Neural cell (in vitro differentiated cells): ENCODE results near the gene ADM.

Experiments
- CTCF ChIP-seq: fragments of 450-650 bp; IDR thresholded peaks from 2 replicates; pipeline ENCODE4 v1.5.1; 2014; ENCODE audit warnings: antibody characterized with exemption, mild to moderate bottlenecking, moderate library complexity; ENCODE audit not compliant: poor library complexity, severe bottlenecking
- POLR2AphosphoS5 ChIP-seq: IDR thresholded peaks from 2 replicates; pipeline ENCODE4 v1.6.1; 2012
- SMC3 ChIP-seq: fragments of 450-650 bp; conservative IDR thresholded peaks from 2 replicates; pipeline ENCODE4 v1.6.1; 2014; ENCODE audit warnings: antibody characterized with exemption, mild to moderate bottlenecking, moderate library complexity; ENCODE audit not compliant: poor library complexity
- TAF1 ChIP-seq: IDR thresholded peaks from 2 replicates; pipeline ENCODE4 v1.6.1; 2012; ENCODE audit warnings: low read depth
- TF ChIP-seq, protein P1 (sequence below): IDR thresholded peaks from 2 replicates; pipeline ENCODE4 v1.6.1; 2012; ENCODE audit warnings: borderline replicate concordance

DNA sequence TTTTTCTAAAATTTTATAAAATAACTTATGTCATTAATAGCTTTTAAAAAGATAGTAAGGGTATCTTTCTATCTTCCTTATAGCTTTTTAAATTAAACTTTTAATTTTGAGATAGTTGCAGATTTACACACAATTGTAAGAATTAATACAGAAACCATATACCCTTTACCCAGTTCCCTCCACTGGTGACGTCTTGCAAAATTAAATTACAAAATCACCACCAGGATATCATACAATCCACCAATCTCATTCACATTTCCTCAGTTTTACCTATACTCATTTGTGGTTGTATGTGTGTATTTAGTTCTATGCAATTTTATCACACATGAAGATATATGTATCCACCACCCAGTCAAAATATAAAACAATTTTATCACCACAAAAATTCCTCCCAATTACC is 20.9 kb upstream of the ADM start:
- no peak for TF ChIP-seq CTCF
- TF ChIP-seq SMC3: no peak
- TF ChIP-seq POLR2AphosphoS5: no peak
- TF ChIP-seq TAF1: no peak
- TF ChIP-seq, protein P1, sequence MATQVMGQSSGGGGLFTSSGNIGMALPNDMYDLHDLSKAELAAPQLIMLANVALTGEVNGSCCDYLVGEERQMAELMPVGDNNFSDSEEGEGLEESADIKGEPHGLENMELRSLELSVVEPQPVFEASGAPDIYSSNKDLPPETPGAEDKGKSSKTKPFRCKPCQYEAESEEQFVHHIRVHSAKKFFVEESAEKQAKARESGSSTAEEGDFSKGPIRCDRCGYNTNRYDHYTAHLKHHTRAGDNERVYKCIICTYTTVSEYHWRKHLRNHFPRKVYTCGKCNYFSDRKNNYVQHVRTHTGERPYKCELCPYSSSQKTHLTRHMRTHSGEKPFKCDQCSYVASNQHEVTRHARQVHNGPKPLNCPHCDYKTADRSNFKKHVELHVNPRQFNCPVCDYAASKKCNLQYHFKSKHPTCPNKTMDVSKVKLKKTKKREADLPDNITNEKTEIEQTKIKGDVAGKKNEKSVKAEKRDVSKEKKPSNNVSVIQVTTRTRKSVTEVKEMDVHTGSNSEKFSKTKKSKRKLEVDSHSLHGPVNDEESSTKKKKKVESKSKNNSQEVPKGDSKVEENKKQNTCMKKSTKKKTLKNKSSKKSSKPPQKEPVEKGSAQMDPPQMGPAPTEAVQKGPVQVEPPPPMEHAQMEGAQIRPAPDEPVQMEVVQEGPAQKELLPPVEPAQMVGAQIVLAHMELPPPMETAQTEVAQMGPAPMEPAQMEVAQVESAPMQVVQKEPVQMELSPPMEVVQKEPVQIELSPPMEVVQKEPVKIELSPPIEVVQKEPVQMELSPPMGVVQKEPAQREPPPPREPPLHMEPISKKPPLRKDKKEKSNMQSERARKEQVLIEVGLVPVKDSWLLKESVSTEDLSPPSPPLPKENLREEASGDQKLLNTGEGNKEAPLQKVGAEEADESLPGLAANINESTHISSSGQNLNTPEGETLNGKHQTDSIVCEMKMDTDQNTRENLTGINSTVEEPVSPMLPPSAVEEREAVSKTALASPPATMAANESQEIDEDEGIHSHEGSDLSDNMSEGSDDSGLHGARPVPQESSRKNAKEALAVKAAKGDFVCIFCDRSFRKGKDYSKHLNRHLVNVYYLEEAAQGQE: no peak
